Stimulated activated CD8-positive, alpha-beta memory T cell treated with anti-CD3 and anti-CD28 coated beads, Interleukin-7, amount 100 ng/mL, for 4 hours (primary cell): ENCODE results near the gene PARP9.
A peak's percentile ranks its signal among the peaks of the same experiment; 100 is the strongest.
"Not testable (repeated sequence)": the region's sequence is repeated elsewhere in the genome, so short reads cannot be mapped to it uniquely, and the experiment has no call there.

Experiments used
- DNase-seq, 2 donors: peaks; one replicate each; pipeline ENCODE4 v3.0.0-alpha.2; 2020; ENCODE audit warnings: low read depth in 2 of 2

Gene PARP9

GRCh38 chr3:122576174-122576940, 12.3 kb upstream of the PARP9 start:
- DNase-seq: no peak

DNA sequence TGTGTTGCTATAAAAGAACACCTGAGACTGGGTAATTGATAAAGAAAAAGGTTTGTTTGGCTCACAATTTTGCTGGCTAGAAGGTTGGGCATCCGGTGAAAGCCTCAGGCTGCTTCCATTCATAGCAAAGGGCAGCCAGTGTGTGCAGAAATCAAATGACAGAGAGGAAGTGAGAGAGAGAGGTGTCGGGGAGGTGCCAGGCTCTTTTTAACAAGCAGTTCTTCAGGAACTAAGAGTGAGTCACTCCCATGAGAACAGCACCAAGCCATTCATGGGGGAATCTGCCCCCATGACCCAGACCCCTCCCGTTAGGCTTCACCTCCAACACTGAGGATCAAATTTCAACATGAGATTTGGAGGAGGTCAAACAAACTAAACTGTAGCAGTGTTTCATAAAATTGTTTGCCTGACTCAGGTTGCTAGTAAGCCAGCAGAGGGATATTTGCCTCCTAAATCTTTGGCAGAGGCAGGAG, 8.9 kb upstream of the PARP9 start:
- DNase-seq: peak in 1 of 2 donors; percentile 8

- no peak for DNase-seq
Measured at GRCh38 chr3:122568755-122569154, 4.7 kb upstream of the PARP9 start.

DNA sequence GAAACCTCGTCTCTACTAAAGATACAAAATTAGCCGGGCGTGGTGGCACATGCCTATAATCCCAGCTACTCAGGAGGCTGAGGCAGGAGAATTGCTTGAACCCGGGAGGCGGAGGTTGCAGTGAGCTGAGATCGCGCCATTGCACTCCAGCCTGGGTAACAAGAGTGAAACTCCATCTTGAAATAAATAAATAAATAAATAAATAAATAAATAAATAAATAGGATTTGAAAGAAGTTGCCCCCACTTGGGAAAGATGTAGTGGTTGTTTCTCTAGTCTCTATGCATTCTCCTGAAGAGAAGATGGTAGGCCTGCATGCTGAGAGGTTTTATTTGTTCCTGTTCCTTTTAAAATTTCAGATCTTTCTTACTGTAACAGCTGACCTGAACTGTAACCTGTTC, 4.0 kb upstream of the PARP9 start:
- not testable (repeated sequence) for DNase-seq

DNA sequence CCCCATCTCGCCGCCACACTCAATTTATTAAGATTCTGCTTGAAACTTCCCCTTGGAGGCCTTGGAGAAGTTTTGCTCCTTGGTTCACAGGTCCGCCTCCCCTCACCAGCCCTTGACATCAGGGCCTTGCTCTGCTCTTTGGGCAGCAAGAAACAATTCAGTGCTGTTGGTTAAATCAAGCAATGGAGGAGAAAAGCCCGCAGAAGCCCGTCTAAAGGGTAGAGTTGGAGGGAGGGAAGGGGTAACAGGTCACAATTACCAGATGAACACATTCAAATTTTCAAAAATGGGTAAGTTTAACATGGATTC, 429 bp downstream of the PARP9 start:
- DNase-seq: peak in 1 of 2 donors; percentile 6

- DNase-seq: no peak
Measured at GRCh38 chr3:122562923-122563716, 980 bp downstream of the PARP9 start.

GRCh38 chr3:122560680-122561079, 3.4 kb downstream of the PARP9 start:
- DNase-seq: peak; percentile 7 to 44

DNA sequence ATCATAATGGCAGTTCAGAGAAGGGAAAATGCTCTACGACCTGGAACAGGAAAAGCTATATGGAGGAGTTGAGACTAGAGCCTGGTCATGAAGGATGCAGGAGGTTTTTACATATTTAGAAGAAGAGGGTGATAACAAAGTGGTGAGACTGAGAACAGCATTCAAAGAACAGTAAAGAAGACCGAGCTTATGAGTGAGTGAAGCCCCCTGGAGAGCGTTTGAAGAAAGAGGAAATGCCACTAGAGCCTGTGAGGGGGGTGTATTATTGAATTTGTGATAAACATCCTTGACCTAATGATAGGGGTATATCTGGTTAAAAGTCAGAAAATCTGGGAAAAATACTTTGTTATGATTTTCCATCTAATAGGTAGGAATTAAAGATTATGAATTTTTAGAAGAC, 4.2 kb downstream of the PARP9 start:
- no peak for DNase-seq

DNA sequence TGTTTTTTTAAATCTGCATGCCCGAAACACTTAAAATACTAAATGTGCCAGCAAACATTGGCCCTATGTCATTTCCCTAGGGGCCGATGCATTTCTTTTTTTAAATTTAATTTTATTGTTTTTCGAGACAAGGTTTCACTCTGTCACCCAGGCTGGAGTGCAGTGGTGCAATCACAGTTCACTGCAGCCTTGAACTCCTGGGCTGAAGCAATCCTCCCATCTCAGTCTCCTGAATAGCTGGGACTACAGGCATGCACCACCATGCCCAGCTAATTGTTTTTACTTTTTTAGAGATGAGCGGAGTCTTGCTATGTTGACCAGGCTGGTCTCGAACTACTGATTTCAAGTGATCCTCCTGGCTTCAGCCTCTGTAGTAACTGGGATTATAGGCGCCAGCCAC, 5.5 kb downstream of the PARP9 start:
- DNase-seq: no peak

- no peak for DNase-seq
Measured at GRCh38 chr3:122557356-122557755, 6.7 kb downstream of the PARP9 start.

- DNase-seq: no peak
Measured at GRCh38 chr3:122555275-122556071, 8.6 kb downstream of the PARP9 start.

DNA sequence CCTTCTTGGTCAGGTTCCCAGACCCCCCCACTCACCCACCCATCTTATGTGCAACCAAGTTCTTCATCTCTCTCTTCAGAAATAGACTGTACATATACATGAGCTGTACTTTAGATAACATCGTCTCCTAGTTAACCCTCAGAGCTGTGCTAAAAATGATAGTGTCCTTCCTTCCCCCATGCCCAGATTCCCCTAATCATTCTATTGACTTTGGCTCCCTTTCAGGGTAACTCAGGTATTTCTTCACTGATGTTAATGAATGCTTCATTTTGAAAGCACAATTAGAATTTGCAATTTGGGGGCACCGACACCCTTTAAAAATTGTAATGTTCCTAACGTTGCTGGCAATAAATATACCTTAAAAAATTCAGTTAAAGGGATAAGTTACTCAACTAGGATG, 10.9 kb downstream of the PARP9 start:
- DNase-seq: no peak

- no peak for DNase-seq
Measured at GRCh38 chr3:122548619-122549018, 15.5 kb downstream of the PARP9 start.

- DNase-seq: no peak
Measured at GRCh38 chr3:122548076-122548475, 16.0 kb downstream of the PARP9 start.

GRCh38 chr3:122546151-122546550, 17.9 kb downstream of the PARP9 start:
- no peak for DNase-seq

- DNase-seq: no peak
Measured at GRCh38 chr3:122538956-122539490, 25.1 kb downstream of the PARP9 start.

DNA sequence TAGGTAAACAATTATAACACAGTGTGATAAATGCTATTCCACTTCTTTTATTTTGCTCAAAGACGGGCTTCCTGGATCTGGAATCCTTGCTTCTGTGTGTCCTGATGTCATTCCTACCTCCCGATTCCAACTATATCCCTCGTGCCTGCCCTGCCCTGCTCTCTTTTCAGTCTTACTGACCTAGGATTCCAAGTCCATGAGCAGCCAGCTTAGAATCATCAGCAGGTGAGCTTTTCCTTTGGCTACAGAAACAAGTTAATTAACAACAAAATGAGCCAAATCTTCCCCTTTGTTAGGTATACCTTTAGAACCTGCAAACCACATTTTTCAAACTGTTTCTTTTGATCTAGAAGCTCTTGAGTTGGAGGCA, 27.5 kb downstream of the PARP9 start:
- DNase-seq: no peak

DNA sequence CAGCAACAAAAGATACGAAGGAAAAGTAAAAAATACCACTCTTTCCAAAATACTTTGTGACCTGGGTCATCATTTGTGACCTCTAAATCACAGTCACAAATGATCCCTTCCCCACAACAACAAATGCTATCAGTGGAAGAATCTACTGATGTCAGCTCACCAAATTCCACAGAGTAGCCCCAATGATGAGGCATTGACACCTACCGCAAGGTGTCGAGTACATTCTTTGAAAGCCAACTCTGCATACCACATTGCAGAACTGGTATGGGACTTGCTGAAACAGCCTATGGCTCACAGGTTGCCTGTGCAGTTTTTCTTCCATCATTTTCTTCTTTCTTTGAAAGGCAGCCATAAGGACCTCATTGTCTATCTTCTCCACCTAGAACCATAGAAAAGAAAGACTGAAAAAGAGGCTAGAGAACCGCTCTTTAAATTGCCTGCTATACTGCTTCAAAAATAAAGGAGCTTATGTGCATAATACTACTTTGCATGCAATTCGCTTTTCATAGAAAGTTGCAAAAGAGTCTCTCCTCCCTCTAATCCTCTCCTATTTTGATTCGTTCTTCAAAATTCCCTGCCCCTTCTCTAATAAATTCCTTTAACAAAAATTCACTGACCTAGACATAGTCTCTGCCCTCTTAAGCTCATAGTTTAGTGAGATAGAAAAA, 28.0 kb downstream of the PARP9 start:
- DNase-seq: no peak

- peak in 1 of 2 donors; percentile 7 for DNase-seq
Measured at GRCh38 chr3:122533931-122534334, 30.2 kb downstream of the PARP9 start.

GRCh38 chr3:122533480-122533879, 30.6 kb downstream of the PARP9 start:
- no peak for DNase-seq

- no peak for DNase-seq
Measured at GRCh38 chr3:122530164-122530563, 33.9 kb downstream of the PARP9 start.

GRCh38 chr3:122523317-122523716, 40.8 kb downstream of the PARP9 start:
- DNase-seq: no peak
